Fibroblast of lung (primary cell): ENCODE results near the gene INPP4A. TPM values are rescaled to one million over a fixed set of nuclear protein-coding genes. Genes with fewer than 3 reads are reported as not detected.

Source experiments
- DNase-seq, 2 donors: peaks; one replicate each; pipeline versions ENCODE4 v3.0.0 to v3.0.0-alpha.2; 2010; ENCODE audit warnings: low read depth in 2 of 2
- H2AFZ ChIP-seq: 2 replicates; pipeline ENCODE4 v1.5.1; 2012; ENCODE audit warnings: low read length, control low read depth, inconsistent platforms
- H3K27ac ChIP-seq: 2 replicates; pipeline ENCODE4 v1.5.1; 2011; ENCODE audit warnings: low read length, control low read depth; ENCODE audit not compliant: insufficient read depth
- H3K27me3 ChIP-seq: 2 replicates; pipeline ENCODE4 v1.5.1; 2011; ENCODE audit warnings: mild to moderate bottlenecking, low read length; ENCODE audit not compliant: control insufficient read depth, insufficient read depth
- H3K36me3 ChIP-seq: 2 replicates; pipeline ENCODE4 v1.5.1; 2011; ENCODE audit warnings: low read length; ENCODE audit not compliant: control insufficient read depth, insufficient read depth
- H3K4me1 ChIP-seq: 2 replicates; pipeline ENCODE4 v1.5.1; 2011; ENCODE audit warnings: low read length; ENCODE audit not compliant: control insufficient read depth, insufficient read depth; ENCODE audit errors: extremely low read depth
- H3K4me2 ChIP-seq: 2 replicates; pipeline ENCODE4 v1.5.1; 2011; ENCODE audit warnings: low read length, control low read depth; ENCODE audit not compliant: insufficient read depth; ENCODE audit errors: extremely low read depth
- H3K4me3 ChIP-seq, 4 experiments: fragments of 200-600 bp in 1 of 4; sonication (generic) in 1 of 4; replicated peaks in 1 of 4; 2 replicates each; pipeline ENCODE4 v1.5.1; 2011 to 2016; ENCODE audit warnings: low read length in 4 of 4, low read depth in 3 of 4, mild to moderate bottlenecking in 3 of 4, control low read depth in 2 of 4, inconsistent platforms in 1 of 4, mixed read lengths in 1 of 4; ENCODE audit not compliant: insufficient read depth in 1 of 4; ENCODE audit errors: control extremely low read depth in 1 of 4
- H3K79me2 ChIP-seq: 2 replicates; pipeline ENCODE4 v1.5.1; 2012; ENCODE audit warnings: mild to moderate bottlenecking, low read length, inconsistent platforms; ENCODE audit not compliant: control insufficient read depth, insufficient read depth
- H3K9ac ChIP-seq: 2 replicates; pipeline ENCODE4 v1.5.1; 2011; ENCODE audit warnings: mild to moderate bottlenecking, low read length, control low read depth; ENCODE audit not compliant: insufficient read depth
- H3K9me3 ChIP-seq: 2 replicates; pipeline ENCODE4 v1.5.1; 2012; ENCODE audit warnings: low read depth, low read length; ENCODE audit not compliant: control insufficient read depth, insufficient read depth
- H4K20me1 ChIP-seq: 2 replicates; pipeline ENCODE4 v1.5.1; 2011; ENCODE audit warnings: low read length; ENCODE audit not compliant: control insufficient read depth, insufficient read depth; ENCODE audit errors: extremely low read depth
- EZH2 ChIP-seq: IDR thresholded peaks from 2 replicates; pipeline ENCODE4 v1.5.1; 2012; ENCODE audit warnings: low read length, control low read depth, mild to moderate bottlenecking; ENCODE audit errors: missing control alignments
- polyA plus RNA-seq, 2 donors: library from polyadenylated mRNA; depleted of rRNA in 1 of 2; stranded (reverse) in 1 of 2; unstranded in 1 of 2; fragments of >200 nt; gene quantifications; 2 replicates each; pipeline ENCODE4 v1.2.1, GENCODE V29; 2011 to 2012; ENCODE audit warnings: missing spikeins in 1 of 2
- total RNA-seq: library from RNA; depleted of rRNA; stranded (reverse); fragments of >200 nt; gene quantifications from 2 replicates; pipeline ENCODE4 v1.2.1, GENCODE V29; 2014
- TF ChIP-seq, protein P1 (sequence below), 2 donors: IDR thresholded peaks in 1 of 2; conservative IDR thresholded peaks in 1 of 2; 1 replicate in 1 of 2; 2 replicates in 1 of 2; pipeline ENCODE4 v1.5.1; 2011 to 2012; ENCODE audit warnings: low read length in 2 of 2, control low read depth in 1 of 2, inconsistent platforms in 1 of 2, low read depth in 1 of 2, mild to moderate bottlenecking in 1 of 2

INPP4A gene
- total and polyA plus RNA-seq, 2 donors (not counting 1 experiment from before 2014, with no cell fraction given): 10.2 to 26.1 TPM

DNA sequence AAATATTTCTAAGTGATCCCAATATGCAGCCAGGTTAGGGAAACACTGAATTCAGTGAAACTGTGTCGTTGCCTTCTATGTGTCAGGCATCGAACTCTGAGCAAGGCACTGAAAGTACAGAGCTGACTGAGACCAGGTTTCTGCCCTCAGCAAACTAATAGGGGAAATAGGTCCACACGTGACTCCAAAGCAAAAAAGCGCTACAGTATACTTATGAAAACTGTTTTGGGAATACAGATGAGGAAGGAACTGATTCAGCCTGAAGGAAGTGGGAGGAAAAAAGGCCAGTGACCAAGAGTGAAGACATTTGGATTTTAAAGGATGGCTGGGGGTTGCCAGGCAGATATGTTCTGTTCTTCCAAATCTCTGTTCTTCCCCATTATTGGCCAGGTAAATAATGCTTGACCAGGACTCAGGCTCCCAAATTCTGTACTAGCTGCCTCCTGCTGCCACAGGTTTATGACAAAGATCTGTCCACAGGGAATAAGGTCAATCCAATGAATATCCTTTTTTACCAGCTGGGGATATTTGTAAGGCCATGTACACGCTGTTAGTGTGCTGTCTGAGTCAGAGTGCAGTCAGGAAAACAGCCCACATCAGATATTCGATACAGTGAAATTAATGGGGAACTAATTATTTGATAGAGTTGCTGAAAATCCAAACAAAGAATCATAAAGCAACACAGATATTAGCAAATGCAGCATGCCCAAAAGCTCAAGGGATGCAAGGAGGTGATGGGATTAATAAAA lies 24.5 kb upstream of the INPP4A start:
- Histone ChIP-seq H2AFZ (no peak overlapping the region), H3K27ac (no peak overlapping the region), H3K36me3 (no peaks in the 10 kb centered on the region), H3K4me3 (no peak overlapping the region), H4K20me1 (no peaks in the 10 kb centered on the region), H3K9me3 (no peaks in the 10 kb centered on the region), H3K4me2 (no peak overlapping the region), H3K27me3 (peaks cover 3% of the 10 kb centered on the region), H3K9ac (no peak overlapping the region), H3K79me2 (no peaks in the 10 kb centered on the region), H3K4me1 (no peaks in the 10 kb centered on the region)
- TF ChIP-seq EZH2: no peak
- TF ChIP-seq, protein P1, sequence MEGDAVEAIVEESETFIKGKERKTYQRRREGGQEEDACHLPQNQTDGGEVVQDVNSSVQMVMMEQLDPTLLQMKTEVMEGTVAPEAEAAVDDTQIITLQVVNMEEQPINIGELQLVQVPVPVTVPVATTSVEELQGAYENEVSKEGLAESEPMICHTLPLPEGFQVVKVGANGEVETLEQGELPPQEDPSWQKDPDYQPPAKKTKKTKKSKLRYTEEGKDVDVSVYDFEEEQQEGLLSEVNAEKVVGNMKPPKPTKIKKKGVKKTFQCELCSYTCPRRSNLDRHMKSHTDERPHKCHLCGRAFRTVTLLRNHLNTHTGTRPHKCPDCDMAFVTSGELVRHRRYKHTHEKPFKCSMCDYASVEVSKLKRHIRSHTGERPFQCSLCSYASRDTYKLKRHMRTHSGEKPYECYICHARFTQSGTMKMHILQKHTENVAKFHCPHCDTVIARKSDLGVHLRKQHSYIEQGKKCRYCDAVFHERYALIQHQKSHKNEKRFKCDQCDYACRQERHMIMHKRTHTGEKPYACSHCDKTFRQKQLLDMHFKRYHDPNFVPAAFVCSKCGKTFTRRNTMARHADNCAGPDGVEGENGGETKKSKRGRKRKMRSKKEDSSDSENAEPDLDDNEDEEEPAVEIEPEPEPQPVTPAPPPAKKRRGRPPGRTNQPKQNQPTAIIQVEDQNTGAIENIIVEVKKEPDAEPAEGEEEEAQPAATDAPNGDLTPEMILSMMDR (conservative IDR thresholded peaks at IDR 0.05 in 1 of 2, IDR thresholded peaks at IDR 0.05 in 1 of 2; ENCODE audit: low read depth in 1 of 2, low read length in 2 of 2): no peak
- no peak for DNase-seq

DNA sequence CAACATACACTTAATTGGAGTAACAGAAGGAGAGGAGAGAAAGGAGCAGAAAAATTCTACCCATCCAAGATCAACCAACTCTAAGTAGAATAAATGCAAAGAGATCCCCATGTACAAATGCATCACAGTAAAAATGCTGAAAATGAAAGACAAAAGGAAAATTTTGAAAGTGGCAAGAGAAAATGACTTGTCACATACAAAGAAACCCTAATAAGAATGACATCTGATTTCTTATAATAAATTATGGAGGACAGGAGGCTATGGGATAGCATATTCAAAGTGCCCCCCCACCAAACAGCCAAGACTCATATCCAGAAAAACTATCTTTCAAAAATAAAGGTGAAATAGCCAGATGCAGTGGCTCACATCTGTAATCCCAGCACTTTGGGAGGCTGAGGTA lies 22.2 kb upstream of the INPP4A start:
- Histone ChIP-seq H3K4me2 (no peak overlapping the region), H3K9me3 (no peaks in the 10 kb centered on the region), H2AFZ (no peak overlapping the region), H3K9ac (no peak overlapping the region), H3K27me3 (peaks cover 3% of the 10 kb centered on the region), H3K36me3 (no peaks in the 10 kb centered on the region), H3K4me1 (no peaks in the 10 kb centered on the region), H3K27ac (no peak overlapping the region), H4K20me1 (no peaks in the 10 kb centered on the region), H3K79me2 (no peaks in the 10 kb centered on the region), H3K4me3 (no peak overlapping the region)
- no peak for DNase-seq
- TF ChIP-seq, protein P1 (conservative IDR thresholded peaks at IDR 0.05 in 1 of 2, IDR thresholded peaks at IDR 0.05 in 1 of 2; ENCODE audit: low read depth in 1 of 2, low read length in 2 of 2): no peak
- no peak for TF ChIP-seq EZH2

DNA sequence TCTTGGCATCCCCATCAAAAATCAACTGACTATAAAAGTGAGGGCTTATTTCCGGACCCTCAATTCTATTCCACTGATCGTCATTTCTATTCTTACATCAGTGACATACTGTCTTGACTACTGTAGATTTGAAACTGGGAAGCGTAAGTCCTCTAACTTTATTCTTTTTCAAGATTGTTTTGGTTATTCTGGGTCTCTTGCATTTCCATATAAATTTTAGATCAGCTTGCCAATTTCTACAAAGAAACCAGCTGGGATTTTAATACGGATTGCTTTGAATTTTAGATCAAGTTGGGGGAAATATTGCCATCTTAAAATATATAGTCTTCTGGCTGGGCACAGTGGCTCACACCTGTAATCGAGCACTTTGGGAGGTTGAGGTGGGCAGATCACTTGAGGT lies 17.9 kb upstream of the INPP4A start:
- H3K4me2 ChIP-seq: no peak overlapping the region
- H3K79me2 ChIP-seq: no peaks in the 10 kb centered on the region
- no peak overlapping the region for H3K27ac ChIP-seq
- H2AFZ ChIP-seq: no peak overlapping the region
- no peaks in the 10 kb centered on the region for H3K9me3 ChIP-seq
- no peaks in the 10 kb centered on the region for H3K36me3 ChIP-seq
- H3K9ac ChIP-seq: no peak overlapping the region
- H4K20me1 ChIP-seq: no peaks in the 10 kb centered on the region
- H3K4me3 ChIP-seq: no peak overlapping the region
- H3K27me3 ChIP-seq: no peaks in the 10 kb centered on the region
- H3K4me1 ChIP-seq: no peaks in the 10 kb centered on the region
- TF ChIP-seq, protein P1 (conservative IDR thresholded peaks at IDR 0.05 in 1 of 2, IDR thresholded peaks at IDR 0.05 in 1 of 2; ENCODE audit: low read depth in 1 of 2, low read length in 2 of 2): no peak
- DNase-seq: no peak
